ENCODE results near the gene TEX35.

Gene TEX35

DNA sequence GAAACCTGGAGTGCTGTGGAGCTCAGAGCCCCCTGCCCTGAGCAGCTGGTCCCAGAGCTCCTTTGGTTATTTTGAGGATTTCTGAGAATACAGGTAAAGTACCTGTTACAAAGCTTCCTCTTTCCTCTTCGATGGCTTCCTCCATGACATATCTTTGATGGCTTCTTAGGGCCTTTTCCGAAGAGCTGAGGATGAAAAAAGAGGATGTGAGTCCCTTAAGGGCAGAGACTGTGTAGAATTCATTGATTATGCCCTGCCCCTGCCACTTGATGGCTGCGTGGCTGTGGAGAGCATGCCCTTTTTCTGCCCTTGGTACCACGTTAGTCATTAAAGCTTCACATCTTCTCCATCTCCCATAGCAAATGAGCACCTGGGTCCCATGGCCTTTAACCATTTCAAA, 14.2 kb downstream of the TEX35 start:
- TF ChIP-seq, protein P1, sequence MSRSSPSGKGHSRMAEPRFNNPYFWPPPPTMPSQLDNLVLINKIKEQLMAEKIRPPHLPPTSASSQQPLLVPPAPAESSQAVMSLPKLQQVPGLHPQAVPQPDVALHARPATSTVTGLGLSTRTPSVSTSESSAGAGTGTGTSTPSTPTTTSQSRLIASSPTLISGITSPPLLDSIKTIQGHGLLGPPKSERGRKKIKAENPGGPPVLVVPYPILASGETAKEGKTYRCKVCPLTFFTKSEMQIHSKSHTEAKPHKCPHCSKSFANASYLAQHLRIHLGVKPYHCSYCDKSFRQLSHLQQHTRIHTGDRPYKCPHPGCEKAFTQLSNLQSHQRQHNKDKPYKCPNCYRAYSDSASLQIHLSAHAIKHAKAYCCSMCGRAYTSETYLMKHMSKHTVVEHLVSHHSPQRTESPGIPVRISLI (tag by site-specific recombination; IDR thresholded peaks at IDR 0.05): no peak
- no peak for TF ChIP-seq ZNF239 (tag by site-specific recombination; IDR thresholded peaks at IDR 0.05)
- no peak for TF ChIP-seq ZBTB49 (tag by site-specific recombination; IDR thresholded peaks at IDR 0.05; ENCODE audit: low read depth)
- TF ChIP-seq ZNF792 (tag by site-specific recombination; IDR thresholded peaks at IDR 0.05): no peak
- TF ChIP-seq, protein P2, sequence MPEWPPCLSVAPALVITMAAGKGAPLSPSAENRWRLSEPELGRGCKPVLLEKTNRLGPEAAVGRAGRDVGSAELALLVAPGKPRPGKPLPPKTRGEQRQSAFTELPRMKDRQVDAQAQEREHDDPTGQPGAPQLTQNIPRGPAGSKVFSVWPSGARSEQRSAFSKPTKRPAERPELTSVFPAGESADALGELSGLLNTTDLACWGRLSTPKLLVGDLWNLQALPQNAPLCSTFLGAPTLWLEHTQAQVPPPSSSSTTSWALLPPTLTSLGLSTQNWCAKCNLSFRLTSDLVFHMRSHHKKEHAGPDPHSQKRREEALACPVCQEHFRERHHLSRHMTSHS (tag by site-specific recombination; IDR thresholded peaks at IDR 0.05): no peak
- no peak for TF ChIP-seq ZNF169 (tag by site-specific recombination; IDR thresholded peaks at IDR 0.05)
- TF ChIP-seq ZNF776 (tag by site-specific recombination; IDR thresholded peaks at IDR 0.05; ENCODE audit: borderline replicate concordance): no peak
- TF ChIP-seq ZNF560 (tag by site-specific recombination; IDR thresholded peaks at IDR 0.05; ENCODE audit: borderline replicate concordance): no peak
- TF ChIP-seq MZF1 (tag by site-specific recombination; IDR thresholded peaks at IDR 0.05; ENCODE audit: borderline replicate concordance): no peak
- TF ChIP-seq EGR2 (tag by site-specific recombination; IDR thresholded peaks at IDR 0.05; ENCODE audit: low read depth): no peak
- TF ChIP-seq ZNF18 (tag by site-specific recombination; IDR thresholded peaks at IDR 0.05): no peak
- no peak for TF ChIP-seq ZNF510 (tag by site-specific recombination; IDR thresholded peaks at IDR 0.05; ENCODE audit: insufficient replicate concordance)
- TF ChIP-seq, protein P3, sequence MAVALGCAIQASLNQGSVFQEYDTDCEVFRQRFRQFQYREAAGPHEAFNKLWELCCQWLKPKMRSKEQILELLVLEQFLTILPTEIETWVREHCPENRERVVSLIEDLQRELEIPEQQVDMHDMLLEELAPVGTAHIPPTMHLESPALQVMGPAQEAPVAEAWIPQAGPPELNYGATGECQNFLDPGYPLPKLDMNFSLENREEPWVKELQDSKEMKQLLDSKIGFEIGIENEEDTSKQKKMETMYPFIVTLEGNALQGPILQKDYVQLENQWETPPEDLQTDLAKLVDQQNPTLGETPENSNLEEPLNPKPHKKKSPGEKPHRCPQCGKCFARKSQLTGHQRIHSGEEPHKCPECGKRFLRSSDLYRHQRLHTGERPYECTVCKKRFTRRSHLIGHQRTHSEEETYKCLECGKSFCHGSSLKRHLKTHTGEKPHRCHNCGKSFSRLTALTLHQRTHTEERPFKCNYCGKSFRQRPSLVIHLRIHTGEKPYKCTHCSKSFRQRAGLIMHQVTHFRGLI (tag by site-specific recombination; IDR thresholded peaks at IDR 0.05): no peak
- TF ChIP-seq ZFP69B (tag by site-specific recombination; IDR thresholded peaks at IDR 0.05): no peak
- no peak for TF ChIP-seq ZNF664 (tag by site-specific recombination; IDR thresholded peaks at IDR 0.05)
- TF ChIP-seq GLIS2 (tag by site-specific recombination; IDR thresholded peaks at IDR 0.05): no peak
- no peak for TF ChIP-seq MYNN (tag by site-specific recombination; IDR thresholded peaks at IDR 0.05; ENCODE audit: borderline replicate concordance)
- H3K9me3 ChIP-seq (ENCODE audit: control insufficient read depth, insufficient read depth, low read depth, low read length): no peaks in the 10 kb centered on the region
- POLR2A ChIA-PET: no interaction called here
- H3K36me3 ChIP-seq (ENCODE audit: control insufficient read depth in 2 of 2, insufficient read depth in 1 of 2, low read length in 2 of 2): no peaks in the 10 kb centered on the region
- no peaks in the 10 kb centered on the region; the same call in 1 of the 2 replicates for H3K4me1 ChIP-seq (ENCODE audit: control insufficient read depth, insufficient read depth, low read length)
- H3K4me3 ChIP-seq (ENCODE audit: low read depth, low read length): no peak overlapping the region
- no peak overlapping the region for H3K27ac ChIP-seq (ENCODE audit: extremely low read depth, low read depth, low read length)
- CTCF ChIA-PET: interaction anchor here (0.6 to 2.6 kb wide), 6 partner anchors 9 to 495 kb away, joined by 3 to 21 read pairs (median 4); no protein-coding TSS in a partner anchor

Measured in HEK293 (cell line).